ENCODE measurements around the gene ADRA1B. TPM values are rescaled to one million over a fixed set of nuclear protein-coding genes. Genes with fewer than 3 reads are reported as not detected.

Gene ADRA1B
- total RNA-seq, 4 donors from 2014 or later = 1.7 to 12.2 (median 5.2) TPM

DNA sequence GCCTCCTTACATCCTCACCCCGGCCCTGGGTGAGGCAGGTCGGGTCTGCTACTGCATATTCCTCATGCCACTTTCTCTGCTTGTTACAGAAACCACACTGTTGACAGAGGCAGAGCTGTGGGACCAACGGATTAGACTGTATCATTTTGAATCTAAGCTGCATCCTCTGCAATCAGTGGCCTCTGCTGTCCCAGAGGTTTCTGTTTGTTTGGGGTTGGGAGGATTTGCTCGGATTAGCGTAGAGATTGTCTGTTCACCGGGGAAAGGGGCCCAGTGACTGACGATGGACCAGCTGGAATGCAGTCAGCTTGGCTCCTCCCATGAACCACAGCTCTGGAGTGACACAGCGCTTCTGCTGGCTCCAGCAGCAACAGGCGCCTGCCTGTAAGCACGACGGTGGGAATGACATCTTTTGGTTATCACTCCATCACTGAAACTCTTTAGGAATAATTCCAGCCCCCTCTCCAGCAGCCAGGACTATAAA lies 37.3 kb upstream of the ADRA1B start:
- TF ChIP-seq, protein P1, sequence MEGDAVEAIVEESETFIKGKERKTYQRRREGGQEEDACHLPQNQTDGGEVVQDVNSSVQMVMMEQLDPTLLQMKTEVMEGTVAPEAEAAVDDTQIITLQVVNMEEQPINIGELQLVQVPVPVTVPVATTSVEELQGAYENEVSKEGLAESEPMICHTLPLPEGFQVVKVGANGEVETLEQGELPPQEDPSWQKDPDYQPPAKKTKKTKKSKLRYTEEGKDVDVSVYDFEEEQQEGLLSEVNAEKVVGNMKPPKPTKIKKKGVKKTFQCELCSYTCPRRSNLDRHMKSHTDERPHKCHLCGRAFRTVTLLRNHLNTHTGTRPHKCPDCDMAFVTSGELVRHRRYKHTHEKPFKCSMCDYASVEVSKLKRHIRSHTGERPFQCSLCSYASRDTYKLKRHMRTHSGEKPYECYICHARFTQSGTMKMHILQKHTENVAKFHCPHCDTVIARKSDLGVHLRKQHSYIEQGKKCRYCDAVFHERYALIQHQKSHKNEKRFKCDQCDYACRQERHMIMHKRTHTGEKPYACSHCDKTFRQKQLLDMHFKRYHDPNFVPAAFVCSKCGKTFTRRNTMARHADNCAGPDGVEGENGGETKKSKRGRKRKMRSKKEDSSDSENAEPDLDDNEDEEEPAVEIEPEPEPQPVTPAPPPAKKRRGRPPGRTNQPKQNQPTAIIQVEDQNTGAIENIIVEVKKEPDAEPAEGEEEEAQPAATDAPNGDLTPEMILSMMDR (IDR thresholded peaks at IDR 0.05) = no peak
- TF ChIP-seq POLR2A (IDR thresholded peaks at IDR 0.05) = no peak
- Histone ChIP-seq H3K36me3 (no peaks in the 10 kb centered on the region), H3K4me3 (no peak overlapping the region), H3K27me3 (no peaks in the 10 kb centered on the region), H3K4me1 (no peaks in the 10 kb centered on the region), H3K27ac (peak overlapping the region; percentile 6 to 70 (median 44)), H3K9me3 (no peaks in the 10 kb centered on the region)
- peak in 1 of 3 donors; percentile 67 for DNase-seq

- no peaks in the 10 kb centered on the region for H3K27me3 ChIP-seq
- no peaks in the 10 kb centered on the region for H3K4me1 ChIP-seq
- DNase-seq = no peak
- H3K4me3 ChIP-seq = no peak overlapping the region
- H3K9me3 ChIP-seq = no peaks in the 10 kb centered on the region
- no peaks in the 10 kb centered on the region for H3K36me3 ChIP-seq
- no peak overlapping the region for H3K27ac ChIP-seq
- no peak for TF ChIP-seq POLR2A (IDR thresholded peaks at IDR 0.05)
- TF ChIP-seq, protein P1 (IDR thresholded peaks at IDR 0.05) = no peak
These were observed 35.6 kb upstream of the ADRA1B start for GRCh38 chr5:159880676-159881075.

- no peaks in the 10 kb centered on the region for H3K9me3 ChIP-seq
- no peak for DNase-seq
- no peaks in the 10 kb centered on the region for H3K36me3 ChIP-seq
- H3K27ac ChIP-seq = no peak overlapping the region
- H3K27me3 ChIP-seq = no peaks in the 10 kb centered on the region
- no peaks in the 10 kb centered on the region for H3K4me1 ChIP-seq
- TF ChIP-seq POLR2A (IDR thresholded peaks at IDR 0.05) = no peak
- TF ChIP-seq, protein P1 (IDR thresholded peaks at IDR 0.05) = no peak
- no peak overlapping the region for H3K4me3 ChIP-seq
These were observed 34.3 kb upstream of the ADRA1B start for GRCh38 chr5:159881967-159882366.

DNA sequence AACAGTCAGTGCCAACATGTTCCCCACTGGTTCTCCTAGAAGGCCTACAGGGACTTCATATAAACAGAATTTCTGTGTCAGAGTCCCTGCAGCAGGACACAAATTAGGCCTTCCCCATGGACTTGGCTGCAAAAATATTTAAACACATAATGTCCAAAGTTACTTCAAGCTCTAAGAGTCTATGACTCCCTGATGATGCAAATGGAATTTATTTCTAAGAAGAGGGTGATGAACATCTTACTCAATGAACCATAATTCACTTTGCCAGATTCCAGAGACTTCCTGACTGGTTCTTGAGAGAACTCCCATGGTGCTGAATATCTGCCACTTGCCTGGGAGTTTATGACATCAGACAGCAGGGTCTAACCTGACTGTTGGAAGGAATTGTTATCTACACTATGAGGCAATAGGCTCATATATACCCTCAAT lies 32.7 kb upstream of the ADRA1B start:
- DNase-seq = no peak
- H3K27ac ChIP-seq = peak overlapping the region in 2 of 4 donors; percentile 8 to 16
- no peaks in the 10 kb centered on the region for H3K36me3 ChIP-seq
- no peaks in the 10 kb centered on the region for H3K9me3 ChIP-seq
- H3K4me1 ChIP-seq = no peaks in the 10 kb centered on the region
- H3K4me3 ChIP-seq = no peak overlapping the region
- H3K27me3 ChIP-seq = no peaks in the 10 kb centered on the region
- TF ChIP-seq, protein P1 (IDR thresholded peaks at IDR 0.05) = no peak
- no peak for TF ChIP-seq POLR2A (IDR thresholded peaks at IDR 0.05)

DNA sequence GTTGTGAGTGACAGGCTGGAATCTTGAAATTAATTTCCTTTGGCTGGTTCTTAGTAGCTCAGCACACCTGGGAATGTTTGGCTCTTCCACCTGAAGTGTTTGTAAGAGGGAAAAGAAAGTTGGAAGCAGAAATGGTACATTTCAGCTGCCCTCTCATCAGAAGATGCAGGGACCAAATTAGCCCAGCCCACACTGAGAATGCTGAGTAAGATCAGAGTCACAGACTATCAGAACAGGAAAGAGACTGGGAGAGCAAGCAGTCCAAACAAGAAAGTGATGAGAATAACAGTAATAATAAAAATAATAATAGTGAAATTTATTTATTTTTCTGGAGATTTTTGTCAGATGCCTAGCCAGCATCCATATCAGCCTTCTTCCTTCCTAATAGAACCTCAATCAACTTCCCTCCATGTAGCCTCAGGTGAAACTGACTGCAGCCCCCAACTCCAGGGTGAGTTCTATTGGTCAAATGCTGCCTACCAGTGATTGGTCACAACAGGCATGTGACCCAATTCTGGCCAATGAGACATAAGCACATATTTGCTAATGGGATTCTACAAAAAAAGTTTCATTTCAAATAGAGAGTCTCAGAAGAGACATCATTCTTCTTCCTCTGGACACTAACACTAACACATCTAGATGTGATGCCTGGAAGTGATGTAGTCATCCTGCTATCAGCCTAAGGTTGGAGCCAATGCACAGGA lies 31.2 kb upstream of the ADRA1B start:
- no peak for TF ChIP-seq POLR2A (IDR thresholded peaks at IDR 0.05)
- TF ChIP-seq, protein P1 (IDR thresholded peaks at IDR 0.05) = no peak
- no peaks in the 10 kb centered on the region for H3K9me3 ChIP-seq
- no peak overlapping the region for H3K4me3 ChIP-seq
- no peak overlapping the region for H3K27ac ChIP-seq
- DNase-seq = no peak
- no peaks in the 10 kb centered on the region for H3K36me3 ChIP-seq
- no peaks in the 10 kb centered on the region for H3K27me3 ChIP-seq
- no peaks in the 10 kb centered on the region for H3K4me1 ChIP-seq

Measured in Peyer's patch (tissue), 4 donors.